Activated CD8-positive, alpha-beta memory T cell treated with anti-CD3 and anti-CD28 coated beads, Interleukin-2, amount 50 U/mL, for 24 hours (primary cell): ENCODE measurements around the gene ETNK1.

ENCODE experiments used
- DNase-seq: peaks from one replicate; pipeline ENCODE4 v3.0.0-alpha.2; 2020; ENCODE audit errors: extremely low read depth

The ETNK1 gene

GRCh38 chr12:22634883-22635282 lies 9.9 kb downstream of the ETNK1 start:
- DNase-seq = no peak

GRCh38 chr12:22635812-22636211 lies 10.8 kb downstream of the ETNK1 start:
- DNase-seq = no peak

- DNase-seq = no peak
These were observed 15.9 kb downstream of the ETNK1 start for GRCh38 chr12:22640851-22641250.

GRCh38 chr12:22641353-22642053 lies 16.5 kb downstream of the ETNK1 start:
- DNase-seq = no peak

GRCh38 chr12:22648668-22649067 lies 23.7 kb downstream of the ETNK1 start:
- no peak for DNase-seq

- no peak for DNase-seq
These were observed 28.1 kb downstream of the ETNK1 start for GRCh38 chr12:22653075-22653474.

GRCh38 chr12:22653791-22654190 lies 28.8 kb downstream of the ETNK1 start:
- no peak for DNase-seq

GRCh38 chr12:22656376-22656775 lies 31.4 kb downstream of the ETNK1 start:
- DNase-seq = no peak

- DNase-seq = no peak
These were observed 31.9 kb downstream of the ETNK1 start for GRCh38 chr12:22656831-22657230.

GRCh38 chr12:22657538-22657937 lies 32.6 kb downstream of the ETNK1 start:
- no peak for DNase-seq

- DNase-seq = no peak
These were observed 33.2 kb downstream of the ETNK1 start for GRCh38 chr12:22658214-22658613.

GRCh38 chr12:22662356-22662755 lies 37.4 kb downstream of the ETNK1 start:
- no peak for DNase-seq

GRCh38 chr12:22665476-22665875 lies 40.5 kb downstream of the ETNK1 start:
- DNase-seq = no peak

- no peak for DNase-seq
These were observed 42.2 kb downstream of the ETNK1 start for GRCh38 chr12:22667122-22667521.

- no peak for DNase-seq
These were observed 43.5 kb downstream of the ETNK1 start for GRCh38 chr12:22668441-22668840.

- DNase-seq = no peak
These were observed 45.8 kb downstream of the ETNK1 start for GRCh38 chr12:22670762-22671161.

- DNase-seq = no peak
These were observed 48.0 kb downstream of the ETNK1 start for GRCh38 chr12:22672951-22673350.

GRCh38 chr12:22677781-22678574 lies 53.0 kb downstream of the ETNK1 start:
- DNase-seq = no peak

- no peak for DNase-seq
These were observed 57.7 kb downstream of the ETNK1 start for GRCh38 chr12:22682663-22683062.

GRCh38 chr12:22683131-22683530 lies 58.2 kb downstream of the ETNK1 start:
- DNase-seq = no peak

GRCh38 chr12:22684140-22685118 lies 59.5 kb downstream of the ETNK1 start:
- DNase-seq = no peak

- no peak for DNase-seq
These were observed 61.2 kb downstream of the ETNK1 start for GRCh38 chr12:22686193-22686592.
